ENCODE results near the gene C16orf87. TPM values are rescaled to one million over a fixed set of nuclear protein-coding genes. Genes with fewer than 3 reads are reported as not detected.

Gene C16orf87
- total RNA-seq: 5.1 and 8.2 TPM in 2 replicates

GRCh38 chr16:46830902-46831647 is at the start of gene C16orf87:
Gene C16orf87, minus strand, starts transcription at chr16:46831180. Its CDS starts 31 bp downstream, at chr16:46831149.

GRCh38 chr16:46747777-46748651 is 83.0 kb downstream of the C16orf87 start, which contains the start of gene MYLK3:
Gene MYLK3, minus strand, starts transcription at chr16:46748344. Its CDS starts 151 bp downstream, at chr16:46748193.

Other genes with a start within 250 kb of the C16orf87 start
- 37.5 and 39.0 TPM in 2 replicates for gene SHCBP1, start 209.8 kb downstream of the C16orf87 start, total RNA-seq
- gene VPS35, start 142.0 kb downstream of the C16orf87 start, total RNA-seq: 84.8 and 128 TPM in 2 replicates
- gene ORC6, start 141.5 kb downstream of the C16orf87 start, total RNA-seq: 17.6 and 22.5 TPM in 2 replicates
- under 0.01 and 1.4 TPM in 2 replicates for gene MYLK3, start 82.8 kb downstream of the C16orf87 start, total RNA-seq
- 9.0 and 13.6 TPM in 2 replicates for gene GPT2, start 53.2 kb upstream of the C16orf87 start, total RNA-seq
- 48.1 and 52.2 TPM in 2 replicates for gene DNAJA2, start 142.5 kb upstream of the C16orf87 start, total RNA-seq